Measurements from ENCODE around the gene RGL3.
"Not testable (repeated sequence)": the region's sequence is repeated elsewhere in the genome, so short reads cannot be mapped to it uniquely, and the experiment has no call there.

RGL3 gene

GRCh38 chr19:11448923-11449554 is 29.9 kb upstream of the RGL3 start:
- no peak for FAIRE-seq

- FAIRE-seq = no peak
Measured at GRCh38 chr19:11448410-11448809, 29.3 kb upstream of the RGL3 start.

- no peak for FAIRE-seq
Measured at GRCh38 chr19:11447347-11448262, 28.5 kb upstream of the RGL3 start.

GRCh38 chr19:11446652-11447301 is 27.7 kb upstream of the RGL3 start:
- FAIRE-seq = no peak

- no peak for FAIRE-seq
Measured at GRCh38 chr19:11446271-11446651, 27.1 kb upstream of the RGL3 start.

GRCh38 chr19:11445141-11445540 is 26.0 kb upstream of the RGL3 start:
- no peak for FAIRE-seq

- no peak for FAIRE-seq
Measured at GRCh38 chr19:11444059-11444458, 24.9 kb upstream of the RGL3 start.

GRCh38 chr19:11437955-11438354 is 18.8 kb upstream of the RGL3 start:
- no peak for FAIRE-seq

- no peak for FAIRE-seq
Measured at GRCh38 chr19:11435833-11436313, 16.8 kb upstream of the RGL3 start.

GRCh38 chr19:11435057-11435832 is 16.1 kb upstream of the RGL3 start, which contains the start of the genes ODAD3 and PRKCSH:
Gene ODAD3 (minus strand): TSS chr19:11435121. CDS start chr19:11435016, 105 bp downstream.
Gene PRKCSH (plus strand): TSS chr19:11435635. CDS start chr19:11436118, 483 bp downstream.
- peak; percentile 99 for FAIRE-seq

- no peak for FAIRE-seq
Measured at GRCh38 chr19:11434703-11435056, 15.6 kb upstream of the RGL3 start.

GRCh38 chr19:11433526-11433925 is 14.4 kb upstream of the RGL3 start:
- FAIRE-seq = not testable (repeated sequence)

- no peak for FAIRE-seq
Measured at GRCh38 chr19:11426656-11427055, 7.5 kb upstream of the RGL3 start.

GRCh38 chr19:11425719-11426457 is 6.8 kb upstream of the RGL3 start:
- no peak for FAIRE-seq

- FAIRE-seq = no peak
Measured at GRCh38 chr19:11423791-11424181, 4.7 kb upstream of the RGL3 start.

- FAIRE-seq = no peak
Measured at GRCh38 chr19:11423164-11423790, 4.2 kb upstream of the RGL3 start.

- no peak for FAIRE-seq
Measured at GRCh38 chr19:11422163-11423065, 3.3 kb upstream of the RGL3 start.

- FAIRE-seq = no peak
Measured at GRCh38 chr19:11421371-11422098, 2.4 kb upstream of the RGL3 start.
